GM21619 (cell line): ENCODE measurements around the gene PWWP2B.
"Not testable (repeated sequence)": the region's sequence is repeated elsewhere in the genome, so short reads cannot be mapped to it uniquely, and the experiment has no call there.

Experiments
- ATAC-seq: cut with Tn5 transposase; IDR thresholded peaks from one replicate; pipeline ENCODE4 v1.9.1; 2021; ENCODE audit not compliant: unreplicated experiment

Gene PWWP2B

DNA sequence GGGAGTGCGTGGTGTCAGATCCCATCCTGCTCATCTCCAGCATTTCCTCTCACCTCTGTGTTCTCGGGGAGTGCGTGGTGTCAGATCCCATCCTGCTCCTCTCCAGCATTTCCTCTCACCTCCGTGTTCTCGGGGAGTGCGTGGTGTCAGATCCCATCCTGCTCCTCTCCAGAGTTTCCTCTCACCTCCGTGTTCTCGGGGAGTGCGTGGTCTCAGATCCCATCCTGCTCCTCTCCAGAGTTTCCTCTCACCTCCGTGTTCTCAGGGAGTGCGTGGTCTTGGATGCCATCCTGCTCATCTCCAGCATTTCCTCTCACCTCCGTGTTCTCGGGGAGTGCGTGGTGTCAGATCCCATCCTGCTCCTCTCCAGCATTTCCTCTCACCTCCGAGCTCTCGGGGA is 18.0 kb upstream of the PWWP2B start:
- not testable (repeated sequence) for ATAC-seq

DNA sequence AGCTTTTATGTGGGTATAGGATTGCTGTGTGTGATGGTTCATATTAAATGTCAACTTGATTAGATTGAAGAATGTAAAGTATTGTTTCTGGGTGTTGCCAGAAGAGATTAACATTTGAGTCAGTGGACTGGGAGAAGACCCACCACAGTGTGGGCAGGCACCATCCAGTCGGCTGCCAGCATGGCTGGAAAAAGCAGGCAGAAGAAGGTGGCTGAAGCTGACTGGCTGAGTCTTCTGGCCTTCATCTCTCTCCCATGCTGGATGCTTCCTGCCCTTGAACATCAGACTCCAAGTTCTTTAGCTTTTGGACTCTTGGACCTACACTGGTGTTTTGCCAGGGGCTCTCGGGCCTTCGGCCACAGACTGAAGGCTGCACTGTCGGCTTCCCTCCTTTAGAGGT is 16.0 kb upstream of the PWWP2B start:
- not testable (repeated sequence) for ATAC-seq

DNA sequence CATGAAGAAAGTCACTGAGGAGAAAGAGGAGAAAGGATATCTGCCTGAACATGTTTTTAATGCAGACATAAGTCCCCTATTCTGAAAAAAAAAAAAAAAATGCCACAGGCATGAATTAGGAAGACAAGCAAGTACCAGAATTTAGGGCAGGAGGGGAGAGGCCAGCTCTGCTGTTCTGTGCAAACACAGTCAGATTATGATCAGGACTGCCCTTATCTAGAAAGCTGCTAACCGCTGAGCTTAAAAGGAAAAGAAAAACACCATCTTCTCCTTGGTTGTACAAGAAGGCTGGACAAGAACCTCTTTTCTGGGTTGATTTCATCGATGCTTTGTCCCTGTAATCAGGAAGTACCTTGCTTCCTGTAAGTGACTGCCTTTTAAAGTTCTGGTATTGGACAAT is 15.3 kb upstream of the PWWP2B start:
- ATAC-seq: no peak

DNA sequence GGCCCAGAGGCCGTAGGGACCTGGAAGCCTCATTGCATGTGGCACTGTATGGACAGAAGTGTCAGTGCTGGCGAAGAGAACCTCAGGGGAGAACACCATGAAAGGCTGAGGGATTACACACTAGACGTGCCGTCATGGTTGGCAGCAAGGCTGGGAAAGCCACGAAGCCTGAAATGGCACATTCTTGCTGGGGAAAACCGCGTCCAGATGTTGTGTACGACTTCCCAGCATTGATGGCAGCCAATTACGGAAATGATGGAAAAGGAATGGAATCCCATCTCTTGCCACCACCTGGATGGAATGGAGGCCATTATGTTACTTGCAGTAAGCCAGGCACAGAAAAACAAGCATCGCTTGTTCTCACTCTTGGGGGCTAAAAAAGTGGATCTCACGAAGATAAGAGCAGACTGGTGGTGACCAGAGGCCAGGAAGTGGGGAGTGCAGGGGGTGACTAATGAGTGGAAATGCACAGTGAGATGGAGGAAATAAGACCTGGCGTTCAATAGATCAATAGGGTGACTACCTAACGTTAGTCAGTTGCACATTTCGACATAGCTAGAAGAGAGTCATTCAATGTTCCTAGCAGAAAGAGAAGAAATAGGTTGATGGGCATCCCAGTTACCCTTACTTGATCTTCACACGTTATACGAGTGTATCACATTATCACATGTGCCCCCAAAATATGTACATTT is 14.6 kb upstream of the PWWP2B start:
- no peak for ATAC-seq

GRCh38 chr10:132383101-132383500 is 13.9 kb upstream of the PWWP2B start:
- ATAC-seq: no peak

GRCh38 chr10:132383751-132384196 is 13.2 kb upstream of the PWWP2B start:
- no peak for ATAC-seq

GRCh38 chr10:132384618-132385388 is 12.2 kb upstream of the PWWP2B start:
- no peak for ATAC-seq

- no peak for ATAC-seq
Measured at GRCh38 chr10:132385389-132385667, 11.7 kb upstream of the PWWP2B start.

DNA sequence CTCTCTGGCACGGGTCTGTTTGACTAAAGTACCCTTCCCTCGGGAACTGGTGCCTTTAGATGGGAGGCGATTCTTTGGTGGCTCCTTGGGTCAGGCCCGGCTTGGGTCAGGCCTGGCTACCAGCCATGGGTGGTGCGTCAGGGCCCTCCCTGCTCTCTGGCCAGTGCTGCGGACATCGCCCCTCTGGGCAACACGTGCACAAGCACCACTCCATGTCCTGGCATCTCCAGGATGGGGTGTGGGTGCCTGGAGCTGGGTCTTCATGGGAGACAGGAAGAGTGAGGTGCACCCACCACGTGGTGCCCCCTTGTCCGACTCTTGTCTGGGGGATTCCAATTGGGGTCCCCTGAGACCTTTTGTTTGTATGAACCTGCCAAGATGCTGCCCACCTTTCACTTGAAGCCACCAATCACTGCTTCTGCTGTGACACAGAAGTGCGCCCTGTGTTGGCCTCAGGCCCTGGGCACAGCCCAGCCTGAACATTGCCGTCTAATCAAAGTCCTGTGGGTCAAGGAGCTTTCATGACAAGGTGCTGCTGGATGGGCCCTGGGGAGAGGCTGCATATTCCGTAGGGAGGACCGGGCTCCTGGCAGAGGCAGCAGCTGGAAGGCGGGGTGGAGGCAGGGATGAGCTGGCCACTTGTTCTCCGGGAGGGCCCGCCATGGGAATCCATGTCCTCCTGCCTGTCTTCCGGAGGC is 11.1 kb upstream of the PWWP2B start:
- ATAC-seq: no peak

DNA sequence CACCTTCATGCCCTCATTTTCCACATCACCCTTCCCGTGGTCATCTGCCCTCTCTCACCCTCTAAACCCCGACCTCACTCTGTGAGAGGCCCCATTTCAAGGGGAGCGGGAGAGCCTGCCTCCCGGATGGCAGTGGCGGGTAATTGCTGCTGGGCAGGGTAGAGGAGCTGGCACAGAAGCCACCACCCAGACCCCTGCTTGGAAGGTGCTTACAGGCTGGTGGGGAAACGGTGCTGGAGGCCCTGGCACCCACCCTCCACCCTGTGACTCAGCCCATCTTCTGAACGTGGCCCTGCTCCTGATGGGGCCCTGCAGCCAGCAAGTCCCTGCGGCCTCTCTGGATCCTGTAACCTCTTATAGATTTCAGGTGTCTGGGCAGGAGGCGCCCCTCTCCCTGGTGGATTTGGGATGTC is 10.6 kb upstream of the PWWP2B start:
- no peak for ATAC-seq

- not testable (repeated sequence) for ATAC-seq
Measured at GRCh38 chr10:132386896-132387295, 10.1 kb upstream of the PWWP2B start.

DNA sequence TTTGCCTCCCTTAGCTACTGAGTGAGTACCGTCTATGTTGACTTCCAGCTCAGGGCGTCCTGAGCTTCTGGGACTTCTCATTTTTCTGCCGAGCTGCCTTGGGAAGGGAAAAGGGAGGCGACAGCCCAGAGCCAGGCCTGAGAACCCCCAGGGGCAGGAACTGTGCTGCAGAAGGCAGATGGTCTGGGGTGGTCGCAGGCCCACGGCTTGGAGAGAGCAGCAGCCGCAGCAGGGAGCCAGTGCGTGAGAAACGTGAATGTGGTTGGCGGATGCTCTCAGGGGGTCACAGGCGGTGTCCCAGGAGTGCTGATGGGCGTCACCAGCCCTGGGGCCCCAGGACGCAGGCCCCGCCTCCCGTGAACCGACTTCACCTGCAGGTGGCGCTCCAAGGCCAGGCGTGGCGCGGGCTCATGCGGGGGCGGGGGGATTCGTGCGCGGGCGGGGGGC is 9.2 kb upstream of the PWWP2B start:
- peak; percentile 51 for ATAC-seq

GRCh38 chr10:132388891-132389432 is 8.0 kb upstream of the PWWP2B start:
- no peak for ATAC-seq

DNA sequence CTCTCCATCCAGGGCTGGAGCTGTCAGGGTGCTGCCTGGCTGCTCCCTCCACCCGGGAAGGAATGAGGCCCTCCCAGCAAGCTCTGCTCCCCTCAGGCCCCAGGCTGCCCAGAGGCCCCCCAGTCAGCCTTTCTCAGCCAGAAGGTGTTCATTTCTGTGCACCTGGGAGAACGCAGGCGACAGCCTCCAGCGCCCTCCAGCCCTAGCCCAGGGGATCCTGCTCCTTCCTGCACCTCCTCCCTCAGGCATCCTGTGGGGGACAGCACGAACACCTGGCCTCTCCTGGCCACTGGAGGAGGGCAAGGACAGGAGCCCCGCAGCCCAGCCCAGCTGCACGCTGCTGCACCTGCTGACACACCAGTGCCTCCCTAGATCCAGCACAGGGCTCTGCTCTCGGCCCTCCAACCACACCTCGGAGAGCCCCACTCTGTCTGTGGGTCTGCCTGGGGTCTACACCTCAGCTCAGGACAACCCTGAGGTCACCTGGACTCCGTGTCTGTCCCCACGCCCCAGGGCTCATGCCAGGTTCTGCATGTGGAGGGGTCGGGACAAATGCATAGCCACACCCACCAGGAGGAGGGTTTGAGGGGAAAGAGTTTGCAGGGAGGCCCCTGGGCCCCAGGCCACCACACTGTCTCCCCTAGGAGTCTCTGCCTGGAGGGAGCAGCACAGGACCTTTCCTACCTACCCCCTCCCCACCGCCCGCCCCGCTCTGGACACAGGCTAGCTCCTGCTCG is 7.4 kb upstream of the PWWP2B start:
- no peak for ATAC-seq

DNA sequence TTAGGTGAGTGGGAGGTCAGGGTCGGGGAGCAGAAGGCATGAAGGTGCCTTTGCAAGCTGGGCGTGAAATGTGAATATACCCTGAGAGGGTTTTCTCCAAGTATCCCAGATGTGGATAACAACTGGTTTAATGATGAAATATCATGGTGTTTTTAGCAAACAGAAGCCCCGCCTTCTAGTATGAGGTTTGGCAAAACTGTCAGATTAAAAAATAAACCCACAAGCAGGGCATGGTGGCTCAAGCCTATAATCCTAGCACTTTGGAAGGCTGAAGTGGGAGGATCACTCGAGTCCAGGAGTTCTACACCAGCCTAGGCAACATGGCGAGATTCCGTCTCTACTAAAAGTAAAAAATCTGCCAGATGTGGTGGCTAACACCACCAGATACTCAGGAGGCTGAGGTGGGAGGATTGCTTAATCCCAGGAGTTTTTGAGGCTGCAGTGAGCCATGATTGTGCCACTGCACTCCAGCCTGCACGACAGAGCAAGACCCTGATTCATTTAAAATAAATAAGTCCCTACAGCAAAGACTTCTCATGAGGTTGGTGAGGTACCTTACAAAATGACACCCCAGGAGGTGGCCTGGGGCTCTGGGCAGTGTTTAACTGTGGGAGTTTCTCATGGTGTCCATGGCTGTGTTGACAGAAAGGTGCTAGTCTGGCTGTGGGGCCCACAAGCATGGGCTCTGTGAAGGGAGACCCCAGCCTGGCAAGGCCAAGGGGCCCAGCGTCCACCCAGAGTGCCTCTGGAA is 6.7 kb upstream of the PWWP2B start:
- ATAC-seq: no peak

DNA sequence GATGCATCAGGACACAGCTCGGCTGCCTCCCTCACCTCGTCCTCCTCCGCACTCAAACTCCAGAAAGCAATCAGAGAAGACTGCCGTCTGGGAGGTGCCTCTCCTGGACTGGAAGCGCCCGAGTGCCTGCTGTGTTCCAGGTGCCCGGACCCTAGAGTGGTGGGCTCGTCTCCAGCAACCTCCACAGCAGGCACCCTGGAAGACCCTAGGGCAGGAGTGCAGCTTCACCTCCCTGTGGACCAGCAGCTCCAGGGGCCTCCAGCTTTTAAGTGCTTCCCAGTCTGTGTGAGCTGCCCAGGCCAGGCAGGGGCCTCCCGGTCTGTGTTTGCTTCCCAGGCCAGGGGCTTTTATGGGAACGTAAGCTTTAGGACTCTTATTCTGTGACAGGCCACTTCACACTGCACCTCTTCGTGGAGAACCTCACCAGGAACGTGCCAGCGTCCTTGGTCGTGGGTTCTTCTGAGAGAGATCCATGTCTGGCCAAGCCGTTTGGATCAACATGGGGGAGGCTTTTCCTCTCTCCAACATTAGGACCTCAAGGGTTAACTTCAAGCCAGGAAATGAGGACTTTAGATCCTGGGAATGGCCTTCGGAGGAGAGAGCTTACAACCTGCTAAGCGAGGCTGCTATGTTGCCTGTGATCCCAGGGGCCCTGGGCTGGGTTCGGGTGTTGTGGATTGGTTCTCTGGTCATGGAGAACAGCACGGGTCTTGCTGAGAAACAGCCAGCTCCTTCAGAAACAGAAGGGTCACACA is 5.9 kb upstream of the PWWP2B start:
- ATAC-seq: no peak

DNA sequence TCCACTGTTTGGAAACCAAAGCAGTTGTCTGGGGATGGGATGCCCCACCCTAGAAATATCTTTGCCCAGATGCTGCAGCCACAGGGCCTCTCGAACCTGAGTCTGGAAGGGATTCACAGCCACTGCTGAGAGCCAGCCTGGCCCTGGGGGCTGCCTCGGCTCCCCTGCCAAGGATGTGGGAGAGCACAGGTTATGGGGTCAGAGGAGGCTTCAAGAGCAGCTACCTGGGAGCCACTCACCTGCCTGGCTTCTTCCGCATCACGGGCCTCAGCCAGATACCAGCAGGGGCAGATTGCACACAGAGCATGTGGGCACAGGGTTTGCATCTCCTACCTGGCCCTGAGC is 5.4 kb upstream of the PWWP2B start:
- ATAC-seq: no peak

DNA sequence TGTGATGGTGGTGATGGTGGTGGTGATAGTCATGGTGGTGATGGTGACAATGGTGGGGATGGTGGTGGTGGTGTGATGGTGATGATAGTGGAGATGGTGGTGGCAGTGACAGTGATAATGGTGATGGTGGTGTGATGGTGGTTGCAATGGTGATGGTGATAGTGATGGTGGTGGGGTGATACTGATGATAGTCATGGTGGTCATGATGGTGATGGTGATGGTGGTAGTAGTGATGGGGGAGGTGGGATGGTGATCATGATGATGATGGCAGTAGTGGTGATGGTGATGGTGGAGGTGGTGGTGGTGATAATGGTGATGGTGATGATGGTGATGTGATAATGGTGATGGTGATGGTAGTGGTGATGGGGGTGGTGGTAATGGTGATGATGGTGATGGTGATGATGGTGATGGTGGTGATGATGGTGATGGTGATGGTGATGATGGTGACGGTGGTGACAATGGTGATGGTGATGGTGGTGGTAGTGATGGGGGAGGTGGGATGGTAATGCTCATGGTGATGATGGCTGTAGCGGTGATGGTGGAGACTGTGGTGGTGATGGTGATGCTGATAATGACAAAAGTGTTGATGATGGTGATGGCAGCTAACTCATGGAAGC is 4.7 kb upstream of the PWWP2B start:
- no peak for ATAC-seq
